Activated CD8-positive, alpha-beta memory T cell treated with anti-CD3 and anti-CD28 coated beads, Interleukin-2, amount 50 U/mL, for 48 hours (primary cell): ENCODE data around the gene RTBDN.

Experiments
- DNase-seq: peaks from one replicate; pipeline ENCODE4 v3.0.0-alpha.2; 2020

Gene RTBDN

GRCh38 chr19:12778017-12778904, 56.1 kb downstream of the RTBDN start:
- DNase-seq, result peak; percentile 76

- DNase-seq, result peak; percentile 95
Observed at GRCh38 chr19:12777217-12778016, 57.0 kb downstream of the RTBDN start.
